HG03097 (cell line): ENCODE results near the gene ARL2.
"Not testable (repeated sequence)": the region's sequence is repeated elsewhere in the genome, so short reads cannot be mapped to it uniquely, and the experiment has no call there.

ENCODE experiments used
- ATAC-seq: cut with Tn5 transposase; IDR thresholded peaks from one replicate; pipeline ENCODE4 v1.9.1; 2021; ENCODE audit not compliant: unreplicated experiment, low FRiP score

ARL2 gene

GRCh38 chr11:65013888-65014725 lies at the start of gene ARL2:
ARL2 (plus strand) TSS chr11:65014160; CDS start chr11:65014208, 48 bp downstream.
- ATAC-seq: peak; percentile 69

- no peak for ATAC-seq
Measured at GRCh38 chr11:64967375-64967774, 46.6 kb upstream of the ARL2 start.

GRCh38 chr11:64969209-64969608 lies 44.8 kb upstream of the ARL2 start:
- ATAC-seq: no peak

- no peak for ATAC-seq
Measured at GRCh38 chr11:64970731-64971151, 43.2 kb upstream of the ARL2 start.

- ATAC-seq: no peak
Measured at GRCh38 chr11:64971421-64972233, 42.3 kb upstream of the ARL2 start, which contains the start of gene MAJIN. MAJIN (minus strand) TSS chr11:64972108; CDS start chr11:64959405, 12,703 bp downstream.

- ATAC-seq: no peak
Measured at GRCh38 chr11:64974124-64974523, 39.8 kb upstream of the ARL2 start.

GRCh38 chr11:64976651-64977050 lies 37.3 kb upstream of the ARL2 start:
- no peak for ATAC-seq

GRCh38 chr11:64983339-64983738 lies 30.6 kb upstream of the ARL2 start:
- ATAC-seq: not testable (repeated sequence)

- ATAC-seq: no peak
Measured at GRCh38 chr11:64987998-64988854, 25.7 kb upstream of the ARL2 start.

- ATAC-seq: no peak
Measured at GRCh38 chr11:64989416-64989815, 24.5 kb upstream of the ARL2 start.

- ATAC-seq: no peak
Measured at GRCh38 chr11:64990222-64990923, 23.6 kb upstream of the ARL2 start.

- no peak for ATAC-seq
Measured at GRCh38 chr11:64994318-64994717, 19.6 kb upstream of the ARL2 start.

- ATAC-seq: no peak
Measured at GRCh38 chr11:64996327-64996709, 17.6 kb upstream of the ARL2 start.

- ATAC-seq: no peak
Measured at GRCh38 chr11:64996710-64997380, 17.1 kb upstream of the ARL2 start, which contains the start of gene BATF2. BATF2 (minus strand) TSS chr11:64996971; CDS start chr11:64996914, 57 bp downstream.

GRCh38 chr11:64998141-64998540 lies 15.8 kb upstream of the ARL2 start:
- ATAC-seq: no peak

- no peak for ATAC-seq
Measured at GRCh38 chr11:64998690-64999431, 15.1 kb upstream of the ARL2 start.

- no peak for ATAC-seq
Measured at GRCh38 chr11:64999478-64999877, 14.5 kb upstream of the ARL2 start.

GRCh38 chr11:65002706-65003105 lies 11.3 kb upstream of the ARL2 start:
- ATAC-seq: no peak

- no peak for ATAC-seq
Measured at GRCh38 chr11:65003282-65003681, 10.7 kb upstream of the ARL2 start.
